GM23338 (cell line): Measurements from ENCODE around the gene RMC1. TPM values are rescaled to one million over a fixed set of nuclear protein-coding genes. Genes with fewer than 3 reads are reported as not detected.

Experiments used
- ATAC-seq: fragments of 200-7000 bp; cut with Tn5 transposase; 3 replicates; pipeline ENCODE4 v1.9.1; 2020
- DNase-seq: peaks from one replicate; pipeline ENCODE4 v3.0.0-alpha.2; 2015; ENCODE audit warnings: low spot score
- H2AFZ ChIP-seq: fragments of 200-600 bp; sonication (generic); 2 replicates; pipeline ENCODE4 v1.8.0; 2016; ENCODE audit warnings: antibody characterized with exemption, mild to moderate bottlenecking, moderate library complexity
- H3F3A ChIP-seq: fragments of 200-600 bp; sonication (generic); replicated peaks from 2 replicates; pipeline ENCODE4 v1.8.0; 2017; ENCODE audit warnings: antibody characterized with exemption, mixed run types, low read depth
- H3K27ac ChIP-seq: fragments of 200-600 bp; sonication (generic); 2 replicates; pipeline ENCODE4 v1.6.1; 2016; ENCODE audit warnings: low read depth
- H3K27me3 ChIP-seq: fragments of 200-600 bp; sonication (generic); 2 replicates; pipeline ENCODE4 v1.8.0; 2016; ENCODE audit warnings: mild to moderate bottlenecking, mixed run types, moderate library complexity; ENCODE audit not compliant: insufficient read depth
- H3K36me3 ChIP-seq: fragments of 200-600 bp; sonication (generic); 2 replicates; pipeline ENCODE4 v1.8.0; 2016; ENCODE audit warnings: mild to moderate bottlenecking; ENCODE audit not compliant: insufficient read depth
- H3K4me1 ChIP-seq: fragments of 200-600 bp; sonication (generic); 2 replicates; pipeline ENCODE4 v1.8.0; 2016; ENCODE audit warnings: mild to moderate bottlenecking, moderate library complexity; ENCODE audit not compliant: insufficient read depth
- H3K4me2 ChIP-seq: fragments of 200-600 bp; sonication (generic); 2 replicates; pipeline ENCODE4 v1.7.1; 2017; ENCODE audit warnings: mixed run types
- H3K4me3 ChIP-seq: fragments of 200-600 bp; sonication (generic); 2 replicates; pipeline ENCODE4 v1.6.1; 2016; ENCODE audit warnings: mixed run types
- H3K79me2 ChIP-seq: fragments of 200-600 bp; sonication (generic); replicated peaks from 2 replicates; pipeline ENCODE4 v1.8.0; 2017; ENCODE audit warnings: mild to moderate bottlenecking; ENCODE audit not compliant: insufficient read depth
- H3K9me2 ChIP-seq: fragments of 200-600 bp; sonication (generic); 2 replicates; pipeline ENCODE4 v1.8.0; 2017; ENCODE audit not compliant: insufficient read depth
- H4K20me1 ChIP-seq: fragments of 200-600 bp; sonication (generic); replicated peaks from 2 replicates; pipeline ENCODE4 v1.8.0; 2017; ENCODE audit warnings: mild to moderate bottlenecking; ENCODE audit not compliant: insufficient read depth
- H3K27ac Mint-ChIP-seq: 2 replicates; pipeline ENCODE4 v1.8.0; 2020; ENCODE audit warnings: inconsistent platforms, mild to moderate bottlenecking, moderate library complexity, mixed read lengths
- H3K27me3 Mint-ChIP-seq: 3 replicates; pipeline ENCODE4 v1.8.0; 2022; ENCODE audit warnings: low read depth, mild to moderate bottlenecking, moderate library complexity, mixed read lengths, inconsistent platforms; ENCODE audit not compliant: insufficient read depth, poor library complexity
- H3K36me3 Mint-ChIP-seq: 3 replicates; pipeline ENCODE4 v1.8.0; 2021; ENCODE audit warnings: low read depth, mild to moderate bottlenecking, inconsistent platforms, moderate library complexity, mixed read lengths
- H3K4me1 Mint-ChIP-seq: 3 replicates; pipeline ENCODE4 v1.8.0; 2020; ENCODE audit warnings: mild to moderate bottlenecking, inconsistent platforms, mixed read lengths
- H3K4me3 Mint-ChIP-seq: 3 replicates; pipeline ENCODE4 v1.8.0; 2021; ENCODE audit warnings: moderate library complexity, mild to moderate bottlenecking, inconsistent platforms, mixed read lengths
- H3K9me3 Mint-ChIP-seq: 3 replicates; pipeline ENCODE4 v1.8.0; 2020; ENCODE audit warnings: moderate library complexity, mild to moderate bottlenecking, inconsistent platforms, mixed read lengths
- ZNF331 ChIP-seq: fragments of 250-450 bp; sonication (Bioruptor Pico); IDR thresholded peaks from 2 replicates; pipeline ENCODE4 v1.5.0; 2020; ENCODE audit warnings: low read depth, mild to moderate bottlenecking, moderate library complexity
- polyA plus RNA-seq: library from polyadenylated mRNA; unstranded; fragments of >200 nt; fragmentation: Nextera tagmentation; extraction: Ambion mirVana; gene quantifications from 2 replicates; pipeline ENCODE4 v1.2.1, GENCODE V29; 2016
- total RNA-seq: library from RNA; depleted of rRNA; stranded (reverse); fragments of >200 nt; shearing (Covaris generic); gene quantifications from 2 replicates; pipeline ENCODE4 v1.2.3, GENCODE V29; 2014
- TF ChIP-seq, protein P1 (sequence below), 2 experiments: fragments of 200-600 bp in 1 of 2; sonication (generic) in 1 of 2; conservative IDR thresholded peaks; 2 replicates each; pipeline versions ENCODE4 v1.5.1 to v1.6.1; 2016 to 2017; ENCODE audit warnings: antibody characterized with exemption in 2 of 2, low read depth in 2 of 2, mild to moderate bottlenecking in 2 of 2, moderate library complexity in 1 of 2
- TF ChIP-seq, protein P2 (sequence below): IDR thresholded peaks from 2 replicates; pipeline ENCODE4 v1.6.1; 2016; ENCODE audit warnings: antibody characterized with exemption
- TF ChIP-seq, protein P3 (sequence below): fragments of 250-450 bp; sonication (Bioruptor Pico); IDR thresholded peaks from 2 replicates; pipeline ENCODE4 v1.5.0; 2020; ENCODE audit warnings: mild to moderate bottlenecking, moderate library complexity

RMC1 gene
- total and polyA plus RNA-seq, 2 experiments from 2014 or later: 18.9 to 24.6 TPM

DNA sequence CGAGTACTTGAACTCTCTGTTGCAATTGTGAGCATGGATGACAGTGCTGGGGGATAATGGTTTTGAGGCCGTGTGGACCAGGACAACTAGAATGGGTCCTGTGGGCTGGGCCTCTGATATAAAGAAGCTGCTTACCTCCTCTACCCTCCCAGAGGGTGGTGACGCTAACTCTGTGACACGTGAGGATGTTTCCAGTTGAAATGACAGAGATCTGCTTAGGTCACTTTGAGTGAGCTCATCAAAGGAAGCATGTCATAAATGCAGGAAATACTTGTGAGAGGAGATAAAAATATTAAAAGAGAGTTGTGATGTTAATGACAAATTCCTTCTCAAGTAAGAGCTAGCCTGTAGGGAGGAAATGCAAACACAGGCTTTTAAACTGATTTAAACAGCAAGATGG, 16.4 kb downstream of the RMC1 start:
- ATAC-seq (no peak), DNase-seq (no peak)
- peaks cover 4% of the 10 kb centered on the region for H3K4me1 Mint-ChIP-seq
- H3K36me3 Mint-ChIP-seq: peaks cover 59% of the 10 kb centered on the region
- Histone ChIP-seq H3K4me3 (no peak overlapping the region), H3K27ac (no peak overlapping the region), H3K4me1 (no peaks in the 10 kb centered on the region), H4K20me1 (peaks cover 7% of the 10 kb centered on the region), H3K4me2 (no peak overlapping the region), H3K79me2 (no peaks in the 10 kb centered on the region), H3K36me3 (peaks cover 42% of the 10 kb centered on the region), H3F3A (peaks cover 7% of the 10 kb centered on the region; the same call in 1 of the 2 replicates), H3K27me3 (no peaks in the 10 kb centered on the region), H3K9me2 (no peaks in the 10 kb centered on the region), H2AFZ (no peak overlapping the region)
- no peaks in the 10 kb centered on the region for H3K9me3 Mint-ChIP-seq
- TF ChIP-seq, protein P1, sequence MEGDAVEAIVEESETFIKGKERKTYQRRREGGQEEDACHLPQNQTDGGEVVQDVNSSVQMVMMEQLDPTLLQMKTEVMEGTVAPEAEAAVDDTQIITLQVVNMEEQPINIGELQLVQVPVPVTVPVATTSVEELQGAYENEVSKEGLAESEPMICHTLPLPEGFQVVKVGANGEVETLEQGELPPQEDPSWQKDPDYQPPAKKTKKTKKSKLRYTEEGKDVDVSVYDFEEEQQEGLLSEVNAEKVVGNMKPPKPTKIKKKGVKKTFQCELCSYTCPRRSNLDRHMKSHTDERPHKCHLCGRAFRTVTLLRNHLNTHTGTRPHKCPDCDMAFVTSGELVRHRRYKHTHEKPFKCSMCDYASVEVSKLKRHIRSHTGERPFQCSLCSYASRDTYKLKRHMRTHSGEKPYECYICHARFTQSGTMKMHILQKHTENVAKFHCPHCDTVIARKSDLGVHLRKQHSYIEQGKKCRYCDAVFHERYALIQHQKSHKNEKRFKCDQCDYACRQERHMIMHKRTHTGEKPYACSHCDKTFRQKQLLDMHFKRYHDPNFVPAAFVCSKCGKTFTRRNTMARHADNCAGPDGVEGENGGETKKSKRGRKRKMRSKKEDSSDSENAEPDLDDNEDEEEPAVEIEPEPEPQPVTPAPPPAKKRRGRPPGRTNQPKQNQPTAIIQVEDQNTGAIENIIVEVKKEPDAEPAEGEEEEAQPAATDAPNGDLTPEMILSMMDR (conservative IDR thresholded peaks at IDR 0.05; ENCODE audit: low read depth in 2 of 2): no peak
- TF ChIP-seq, protein P2, sequence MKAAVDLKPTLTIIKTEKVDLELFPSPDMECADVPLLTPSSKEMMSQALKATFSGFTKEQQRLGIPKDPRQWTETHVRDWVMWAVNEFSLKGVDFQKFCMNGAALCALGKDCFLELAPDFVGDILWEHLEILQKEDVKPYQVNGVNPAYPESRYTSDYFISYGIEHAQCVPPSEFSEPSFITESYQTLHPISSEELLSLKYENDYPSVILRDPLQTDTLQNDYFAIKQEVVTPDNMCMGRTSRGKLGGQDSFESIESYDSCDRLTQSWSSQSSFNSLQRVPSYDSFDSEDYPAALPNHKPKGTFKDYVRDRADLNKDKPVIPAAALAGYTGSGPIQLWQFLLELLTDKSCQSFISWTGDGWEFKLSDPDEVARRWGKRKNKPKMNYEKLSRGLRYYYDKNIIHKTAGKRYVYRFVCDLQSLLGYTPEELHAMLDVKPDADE: no peak
- TF ChIP-seq, protein P3, sequence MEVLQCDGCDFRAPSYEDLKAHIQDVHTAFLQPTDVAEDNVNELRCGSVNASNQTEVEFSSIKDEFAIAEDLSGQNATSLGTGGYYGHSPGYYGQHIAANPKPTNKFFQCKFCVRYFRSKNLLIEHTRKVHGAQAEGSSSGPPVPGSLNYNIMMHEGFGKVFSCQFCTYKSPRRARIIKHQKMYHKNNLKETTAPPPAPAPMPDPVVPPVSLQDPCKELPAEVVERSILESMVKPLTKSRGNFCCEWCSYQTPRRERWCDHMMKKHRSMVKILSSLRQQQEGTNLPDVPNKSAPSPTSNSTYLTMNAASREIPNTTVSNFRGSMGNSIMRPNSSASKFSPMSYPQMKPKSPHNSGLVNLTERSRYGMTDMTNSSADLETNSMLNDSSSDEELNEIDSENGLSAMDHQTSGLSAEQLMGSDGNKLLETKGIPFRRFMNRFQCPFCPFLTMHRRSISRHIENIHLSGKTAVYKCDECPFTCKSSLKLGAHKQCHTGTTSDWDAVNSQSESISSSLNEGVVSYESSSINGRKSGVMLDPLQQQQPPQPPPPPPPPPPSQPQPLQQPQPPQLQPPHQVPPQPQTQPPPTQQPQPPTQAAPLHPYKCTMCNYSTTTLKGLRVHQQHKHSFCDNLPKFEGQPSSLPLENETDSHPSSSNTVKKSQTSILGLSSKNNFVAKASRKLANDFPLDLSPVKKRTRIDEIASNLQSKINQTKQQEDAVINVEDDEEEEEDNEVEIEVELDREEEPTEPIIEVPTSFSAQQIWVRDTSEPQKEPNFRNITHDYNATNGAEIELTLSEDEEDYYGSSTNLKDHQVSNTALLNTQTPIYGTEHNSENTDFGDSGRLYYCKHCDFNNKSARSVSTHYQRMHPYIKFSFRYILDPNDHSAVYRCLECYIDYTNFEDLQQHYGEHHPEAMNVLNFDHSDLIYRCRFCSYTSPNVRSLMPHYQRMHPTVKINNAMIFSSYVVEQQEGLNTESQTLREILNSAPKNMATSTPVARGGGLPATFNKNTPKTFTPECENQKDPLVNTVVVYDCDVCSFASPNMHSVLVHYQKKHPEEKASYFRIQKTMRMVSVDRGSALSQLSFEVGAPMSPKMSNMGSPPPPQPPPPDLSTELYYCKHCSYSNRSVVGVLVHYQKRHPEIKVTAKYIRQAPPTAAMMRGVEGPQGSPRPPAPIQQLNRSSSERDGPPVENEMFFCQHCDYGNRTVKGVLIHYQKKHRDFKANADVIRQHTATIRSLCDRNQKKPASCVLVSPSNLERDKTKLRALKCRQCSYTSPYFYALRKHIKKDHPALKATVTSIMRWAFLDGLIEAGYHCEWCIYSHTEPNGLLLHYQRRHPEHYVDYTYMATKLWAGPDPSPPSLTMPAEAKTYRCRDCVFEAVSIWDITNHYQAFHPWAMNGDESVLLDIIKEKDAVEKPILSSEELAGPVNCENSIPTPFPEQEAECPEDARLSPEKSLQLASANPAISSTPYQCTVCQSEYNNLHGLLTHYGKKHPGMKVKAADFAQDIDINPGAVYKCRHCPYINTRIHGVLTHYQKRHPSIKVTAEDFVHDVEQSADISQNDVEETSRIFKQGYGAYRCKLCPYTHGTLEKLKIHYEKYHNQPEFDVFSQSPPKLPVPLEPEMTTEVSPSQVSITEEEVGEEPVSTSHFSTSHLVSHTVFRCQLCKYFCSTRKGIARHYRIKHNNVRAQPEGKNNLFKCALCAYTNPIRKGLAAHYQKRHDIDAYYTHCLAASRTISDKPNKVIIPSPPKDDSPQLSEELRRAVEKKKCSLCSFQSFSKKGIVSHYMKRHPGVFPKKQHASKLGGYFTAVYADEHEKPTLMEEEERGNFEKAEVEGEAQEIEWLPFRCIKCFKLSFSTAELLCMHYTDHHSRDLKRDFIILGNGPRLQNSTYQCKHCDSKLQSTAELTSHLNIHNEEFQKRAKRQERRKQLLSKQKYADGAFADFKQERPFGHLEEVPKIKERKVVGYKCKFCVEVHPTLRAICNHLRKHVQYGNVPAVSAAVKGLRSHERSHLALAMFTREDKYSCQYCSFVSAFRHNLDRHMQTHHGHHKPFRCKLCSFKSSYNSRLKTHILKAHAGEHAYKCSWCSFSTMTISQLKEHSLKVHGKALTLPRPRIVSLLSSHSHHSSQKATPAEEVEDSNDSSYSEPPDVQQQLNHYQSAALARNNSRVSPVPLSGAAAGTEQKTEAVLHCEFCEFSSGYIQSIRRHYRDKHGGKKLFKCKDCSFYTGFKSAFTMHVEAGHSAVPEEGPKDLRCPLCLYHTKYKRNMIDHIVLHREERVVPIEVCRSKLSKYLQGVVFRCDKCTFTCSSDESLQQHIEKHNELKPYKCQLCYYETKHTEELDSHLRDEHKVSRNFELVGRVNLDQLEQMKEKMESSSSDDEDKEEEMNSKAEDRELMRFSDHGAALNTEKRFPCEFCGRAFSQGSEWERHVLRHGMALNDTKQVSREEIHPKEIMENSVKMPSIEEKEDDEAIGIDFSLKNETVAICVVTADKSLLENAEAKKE (CRISPR knock-in tag): no peak
- TF ChIP-seq ZNF331 (CRISPR knock-in tag): no peak
- no peaks in the 10 kb centered on the region for H3K27me3 Mint-ChIP-seq
- 0 out of 2 replicates have a peak overlapping the region, but pooled peaks have one; percentile 3 for H3K27ac Mint-ChIP-seq
- H3K4me3 Mint-ChIP-seq: no peak overlapping the region
